ENCODE measurements around the gene RYR2.

GRCh38 chr1:237296861-237297260 lies 254.9 kb downstream of the RYR2 start:
- TF ChIP-seq CTCF (conservative IDR thresholded peaks at IDR 0.05) = no peak
- no peak for TF ChIP-seq ZFX (IDR thresholded peaks at IDR 0.05)
